Measurements from ENCODE around the gene MEP1B. TPM values are rescaled to one million over a fixed set of nuclear protein-coding genes. Genes with fewer than 3 reads are reported as not detected.

Gene MEP1B
- polyA plus RNA-seq, 1 of the 3 experiments (the other 2 are of a cell fraction) = not detected

DNA sequence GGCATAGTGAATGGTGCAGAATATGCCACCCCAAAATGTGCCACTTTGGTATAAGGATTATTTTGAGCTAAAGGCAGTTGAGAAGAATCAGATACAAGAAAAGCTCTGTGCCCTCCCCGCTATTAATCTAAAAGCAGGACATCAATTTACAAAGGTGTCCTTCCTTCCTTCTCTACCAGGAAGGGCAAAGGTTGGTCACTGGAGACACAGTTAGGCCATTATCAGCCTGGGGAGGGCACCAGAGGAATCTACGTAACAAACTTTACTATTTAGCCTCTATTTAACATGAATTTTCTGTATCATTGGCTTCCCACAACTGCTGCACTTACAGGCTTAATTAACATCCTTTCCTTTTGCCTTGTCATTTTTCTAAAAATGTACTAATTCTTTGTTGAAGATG is 52.6 kb downstream of the MEP1B start:
- Histone ChIP-seq H4K20me1 (ENCODE audit: insufficient read depth) (no peaks in the 10 kb centered on the region), H3K27ac (ENCODE audit: low read depth in 2 of 2, low read length in 1 of 2) (no peak overlapping the region), H3K9me2 (no peaks in the 10 kb centered on the region; the same call in 1 of the 2 replicates), H3K9me3 (no peaks in the 10 kb centered on the region), H3K4me3 (ENCODE audit: low read depth in 2 of 2, low read length in 1 of 2) (no peak overlapping the region), H3K79me2 (ENCODE audit: insufficient read depth) (no peaks in the 10 kb centered on the region), H3K36me3 (replicated peaks in 1 of 2; ENCODE audit: control insufficient read depth in 1 of 2, insufficient read depth in 2 of 2, low read length in 1 of 2) (no peaks in the 10 kb centered on the region), H2AFZ (ENCODE audit: low read depth) (no peak overlapping the region), H3F3A (replicated peaks; ENCODE audit: insufficient read depth) (no peaks in the 10 kb centered on the region), H3K27me3 (ENCODE audit: insufficient read depth) (peaks cover 3% of the 10 kb centered on the region; the same call in 1 of the 2 replicates), H3K9ac (no peak overlapping the region), H3K4me1 (ENCODE audit: control insufficient read depth in 1 of 2, insufficient read depth in 2 of 2, low read depth in 1 of 2, low read length in 1 of 2) (peaks cover 0 to 3% of the 10 kb centered on the region in 2 experiments; a peak in 2 of 4 replicates), H3K4me2 (no peak overlapping the region)
- ChIA-PET CTCF (interaction anchor here (0.9 to 2.2 kb wide), 2 partner anchors 84 to 307 kb away, joined by 4 to 8 read pairs; no protein-coding TSS in a partner anchor), POLR2A (no interaction called here)
- TF ChIP-seq TAF1 (IDR thresholded peaks at IDR 0.05; ENCODE audit: borderline replicate concordance, low read depth, low read length) = no peak
- TF ChIP-seq, protein P1, sequence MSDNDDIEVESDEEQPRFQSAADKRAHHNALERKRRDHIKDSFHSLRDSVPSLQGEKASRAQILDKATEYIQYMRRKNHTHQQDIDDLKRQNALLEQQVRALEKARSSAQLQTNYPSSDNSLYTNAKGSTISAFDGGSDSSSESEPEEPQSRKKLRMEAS (IDR thresholded peaks at IDR 0.05; ENCODE audit: low read depth) = no peak
- TF ChIP-seq GATA2 (CRISPR knock-in tag; IDR thresholded peaks at IDR 0.05) = no peak
- TF ChIP-seq FOSL2 (IDR thresholded peaks at IDR 0.05; ENCODE audit: borderline replicate concordance, low read depth) = no peak
- TF ChIP-seq FOXJ3 (CRISPR knock-in tag; IDR thresholded peaks at IDR 0.05) = no peak
- no peak for TF ChIP-seq CHD2 (IDR thresholded peaks at IDR 0.05; ENCODE audit: low read length, partially characterized antibody)
- TF ChIP-seq, protein P2, sequence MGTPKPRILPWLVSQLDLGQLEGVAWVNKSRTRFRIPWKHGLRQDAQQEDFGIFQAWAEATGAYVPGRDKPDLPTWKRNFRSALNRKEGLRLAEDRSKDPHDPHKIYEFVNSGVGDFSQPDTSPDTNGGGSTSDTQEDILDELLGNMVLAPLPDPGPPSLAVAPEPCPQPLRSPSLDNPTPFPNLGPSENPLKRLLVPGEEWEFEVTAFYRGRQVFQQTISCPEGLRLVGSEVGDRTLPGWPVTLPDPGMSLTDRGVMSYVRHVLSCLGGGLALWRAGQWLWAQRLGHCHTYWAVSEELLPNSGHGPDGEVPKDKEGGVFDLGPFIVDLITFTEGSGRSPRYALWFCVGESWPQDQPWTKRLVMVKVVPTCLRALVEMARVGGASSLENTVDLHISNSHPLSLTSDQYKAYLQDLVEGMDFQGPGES (IDR thresholded peaks at IDR 0.05; ENCODE audit: low read depth, low read length) = no peak
- TF ChIP-seq TEAD4 (IDR thresholded peaks at IDR 0.05; ENCODE audit: borderline replicate concordance, insufficient read depth) = no peak
- TF ChIP-seq RXRA (IDR thresholded peaks at IDR 0.05; ENCODE audit: borderline replicate concordance, low read depth) = no peak
- TF ChIP-seq, protein P3, sequence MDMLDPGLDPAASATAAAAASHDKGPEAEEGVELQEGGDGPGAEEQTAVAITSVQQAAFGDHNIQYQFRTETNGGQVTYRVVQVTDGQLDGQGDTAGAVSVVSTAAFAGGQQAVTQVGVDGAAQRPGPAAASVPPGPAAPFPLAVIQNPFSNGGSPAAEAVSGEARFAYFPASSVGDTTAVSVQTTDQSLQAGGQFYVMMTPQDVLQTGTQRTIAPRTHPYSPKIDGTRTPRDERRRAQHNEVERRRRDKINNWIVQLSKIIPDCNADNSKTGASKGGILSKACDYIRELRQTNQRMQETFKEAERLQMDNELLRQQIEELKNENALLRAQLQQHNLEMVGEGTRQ (IDR thresholded peaks at IDR 0.05; ENCODE audit: borderline replicate concordance, low read depth, low read length) = no peak
- TF ChIP-seq POLR2AphosphoS5 (IDR thresholded peaks at IDR 0.05; ENCODE audit: low read depth, low read length) = no peak
- no peak for TF ChIP-seq FOXM1 (IDR thresholded peaks at IDR 0.05; ENCODE audit: low read depth)
- no peak for TF ChIP-seq ELF1 (IDR thresholded peaks at IDR 0.05)
- no peak for TF ChIP-seq EP300 (IDR thresholded peaks at IDR 0.05; ENCODE audit: borderline replicate concordance in 1 of 2, low read depth in 1 of 2, low read length in 1 of 2)
- TF ChIP-seq EZH2phosphoT487 (IDR thresholded peaks at IDR 0.05; ENCODE audit: borderline replicate concordance, low read depth) = no peak
- no peak for DNase-seq
- WGBS (ENCODE audit: low lambda C conversion rate) = 57% methylated on average over 2 of the region's 2 CpGs

DNA sequence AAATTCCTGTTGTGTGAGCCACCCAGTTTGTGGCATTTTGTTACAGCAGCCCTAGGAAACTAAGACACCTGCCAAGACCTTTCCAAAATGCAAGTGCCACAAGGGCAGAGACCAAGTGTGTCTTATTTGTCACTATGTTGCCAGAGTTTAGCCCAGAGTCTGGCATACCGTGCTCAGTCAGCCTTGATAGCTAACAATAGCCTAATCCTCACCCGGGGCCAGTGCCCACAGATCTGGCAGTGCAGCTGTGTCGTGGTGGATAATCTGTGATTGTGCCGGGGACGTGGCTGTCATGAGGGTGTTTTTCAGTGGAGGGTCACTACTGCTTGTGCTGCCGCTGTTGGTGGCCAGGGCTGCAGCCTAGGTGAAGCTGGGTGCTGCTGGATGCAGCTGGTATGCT is 53.5 kb downstream of the MEP1B start:
- H3K36me3 ChIP-seq (replicated peaks in 1 of 2; ENCODE audit: control insufficient read depth in 1 of 2, insufficient read depth in 2 of 2, low read length in 1 of 2) = no peaks in the 10 kb centered on the region
- CTCF ChIA-PET = interaction anchor here (2.2 kb wide), 1 partner anchor 85 kb away, joined by 8 read pairs; no protein-coding TSS in a partner anchor
- peaks cover 0 to 3% of the 10 kb centered on the region in 2 experiments; a peak in 2 of 4 replicates for H3K4me1 ChIP-seq (ENCODE audit: control insufficient read depth in 1 of 2, insufficient read depth in 2 of 2, low read depth in 1 of 2, low read length in 1 of 2)
- no peaks in the 10 kb centered on the region for H3F3A ChIP-seq (replicated peaks; ENCODE audit: insufficient read depth)
- TF ChIP-seq, protein P4, sequence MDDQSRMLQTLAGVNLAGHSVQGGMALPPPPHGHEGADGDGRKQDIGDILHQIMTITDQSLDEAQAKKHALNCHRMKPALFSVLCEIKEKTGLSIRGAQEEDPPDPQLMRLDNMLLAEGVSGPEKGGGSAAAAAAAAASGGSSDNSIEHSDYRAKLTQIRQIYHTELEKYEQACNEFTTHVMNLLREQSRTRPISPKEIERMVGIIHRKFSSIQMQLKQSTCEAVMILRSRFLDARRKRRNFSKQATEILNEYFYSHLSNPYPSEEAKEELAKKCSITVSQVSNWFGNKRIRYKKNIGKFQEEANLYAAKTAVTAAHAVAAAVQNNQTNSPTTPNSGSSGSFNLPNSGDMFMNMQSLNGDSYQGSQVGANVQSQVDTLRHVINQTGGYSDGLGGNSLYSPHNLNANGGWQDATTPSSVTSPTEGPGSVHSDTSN (IDR thresholded peaks at IDR 0.05) = no peak
- no peak for TF ChIP-seq POLR2AphosphoS5 (IDR thresholded peaks at IDR 0.05; ENCODE audit: low read depth, low read length)
- no peak for TF ChIP-seq TCF12 (IDR thresholded peaks at IDR 0.05)
- TF ChIP-seq CHD2 (IDR thresholded peaks at IDR 0.05; ENCODE audit: low read length, partially characterized antibody) = no peak
- TF ChIP-seq RFX5 (IDR thresholded peaks at IDR 0.05; ENCODE audit: low read length) = no peak
- no peak for TF ChIP-seq NFIC (IDR thresholded peaks at IDR 0.05; ENCODE audit: borderline replicate concordance)
- TF ChIP-seq ELF1 (IDR thresholded peaks at IDR 0.05) = no peak
- no peak for TF ChIP-seq TAF1 (IDR thresholded peaks at IDR 0.05; ENCODE audit: borderline replicate concordance, low read depth, low read length)
- TF ChIP-seq, protein P5, sequence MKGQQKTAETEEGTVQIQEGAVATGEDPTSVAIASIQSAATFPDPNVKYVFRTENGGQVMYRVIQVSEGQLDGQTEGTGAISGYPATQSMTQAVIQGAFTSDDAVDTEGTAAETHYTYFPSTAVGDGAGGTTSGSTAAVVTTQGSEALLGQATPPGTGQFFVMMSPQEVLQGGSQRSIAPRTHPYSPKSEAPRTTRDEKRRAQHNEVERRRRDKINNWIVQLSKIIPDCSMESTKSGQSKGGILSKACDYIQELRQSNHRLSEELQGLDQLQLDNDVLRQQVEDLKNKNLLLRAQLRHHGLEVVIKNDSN (IDR thresholded peaks at IDR 0.05; ENCODE audit: borderline replicate concordance, low read depth) = no peak
- TF ChIP-seq JUND (IDR thresholded peaks at IDR 0.05) = no peak
- no peak for TF ChIP-seq YY1 (IDR thresholded peaks at IDR 0.05; ENCODE audit: low read depth)
- no peak for TF ChIP-seq NRF1 (IDR thresholded peaks at IDR 0.05; ENCODE audit: low read depth, low read length)
- TF ChIP-seq, protein P6, sequence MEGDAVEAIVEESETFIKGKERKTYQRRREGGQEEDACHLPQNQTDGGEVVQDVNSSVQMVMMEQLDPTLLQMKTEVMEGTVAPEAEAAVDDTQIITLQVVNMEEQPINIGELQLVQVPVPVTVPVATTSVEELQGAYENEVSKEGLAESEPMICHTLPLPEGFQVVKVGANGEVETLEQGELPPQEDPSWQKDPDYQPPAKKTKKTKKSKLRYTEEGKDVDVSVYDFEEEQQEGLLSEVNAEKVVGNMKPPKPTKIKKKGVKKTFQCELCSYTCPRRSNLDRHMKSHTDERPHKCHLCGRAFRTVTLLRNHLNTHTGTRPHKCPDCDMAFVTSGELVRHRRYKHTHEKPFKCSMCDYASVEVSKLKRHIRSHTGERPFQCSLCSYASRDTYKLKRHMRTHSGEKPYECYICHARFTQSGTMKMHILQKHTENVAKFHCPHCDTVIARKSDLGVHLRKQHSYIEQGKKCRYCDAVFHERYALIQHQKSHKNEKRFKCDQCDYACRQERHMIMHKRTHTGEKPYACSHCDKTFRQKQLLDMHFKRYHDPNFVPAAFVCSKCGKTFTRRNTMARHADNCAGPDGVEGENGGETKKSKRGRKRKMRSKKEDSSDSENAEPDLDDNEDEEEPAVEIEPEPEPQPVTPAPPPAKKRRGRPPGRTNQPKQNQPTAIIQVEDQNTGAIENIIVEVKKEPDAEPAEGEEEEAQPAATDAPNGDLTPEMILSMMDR (IDR thresholded peaks at IDR 0.05) = no peak
- no peaks in the 10 kb centered on the region for H4K20me1 ChIP-seq (ENCODE audit: insufficient read depth)
- WGBS (ENCODE audit: low lambda C conversion rate) = 56% methylated on average over 5 of the region's 6 CpGs
- POLR2A ChIA-PET = no interaction called here
- H2AFZ ChIP-seq (ENCODE audit: low read depth) = no peak overlapping the region
- no peaks in the 10 kb centered on the region for H3K79me2 ChIP-seq (ENCODE audit: insufficient read depth)
- H3K4me3 ChIP-seq (ENCODE audit: low read depth in 2 of 2, low read length in 1 of 2) = no peak overlapping the region
- no peak overlapping the region for H3K4me2 ChIP-seq
- H3K27me3 ChIP-seq (ENCODE audit: insufficient read depth) = peaks cover 3% of the 10 kb centered on the region; the same call in 1 of the 2 replicates
- H3K27ac ChIP-seq (ENCODE audit: low read depth in 2 of 2, low read length in 1 of 2) = no peak overlapping the region
- no peak for DNase-seq
- no peaks in the 10 kb centered on the region; the same call in 1 of the 2 replicates for H3K9me2 ChIP-seq
- H3K9ac ChIP-seq = no peak overlapping the region
- H3K9me3 ChIP-seq = no peaks in the 10 kb centered on the region

All from SK-N-SH (cell line).